Upper lobe of left lung (tissue), 6 donors: ENCODE results near the gene PDCD7. TPM values are rescaled to one million over a fixed set of nuclear protein-coding genes. Genes with fewer than 3 reads are reported as not detected.

ENCODE experiments used
- ATAC-seq, 2 donors: fragments of 200-7000 bp; cut with Tn5 transposase; one replicate each; pipeline ENCODE4 v1.9.1; 2022; ENCODE audit warnings: mild to moderate bottlenecking in 2 of 2, moderate library complexity in 2 of 2; ENCODE audit not compliant: low FRiP score in 2 of 2
- DNase-seq, 2 donors: peaks; one replicate each; pipeline ENCODE4 v3.0.0-alpha.2; 2019 to 2020
- H3K27ac ChIP-seq, 4 donors: fragments of 200-600 bp; sonication (generic); one replicate each; pipeline ENCODE4 v1.5.1; 2016 to 2019
- H3K27me3 ChIP-seq, 4 donors: fragments of 200-600 bp; sonication (generic); one replicate each; pipeline ENCODE4 v1.5.1; 2017 to 2019
- H3K36me3 ChIP-seq, 4 donors: fragments of 200-600 bp; sonication (generic); one replicate each; pipeline ENCODE4 v1.5.1; 2016 to 2019
- H3K4me1 ChIP-seq, 4 donors: fragments of 200-600 bp; sonication (generic); one replicate each; pipeline ENCODE4 v1.5.1; 2018 to 2019
- H3K4me3 ChIP-seq, 4 donors: fragments of 200-600 bp; sonication (generic); one replicate each; pipeline ENCODE4 v1.5.1; 2017 to 2019; ENCODE audit warnings: mild to moderate bottlenecking in 2 of 4, moderate library complexity in 1 of 4
- H3K9me3 ChIP-seq, 4 donors: fragments of 200-600 bp; sonication (generic); one replicate each; pipeline ENCODE4 v1.5.1; 2018 to 2019
- CTCF ChIP-seq, 6 experiments: fragments of 450-650 bp in 4 of 6; fragments of 200-600 bp in 2 of 6; sonication (generic) in 2 of 6; IDR thresholded peaks; one replicate each; pipeline ENCODE4 v1.5.1; 2016 to 2019; ENCODE audit warnings: antibody characterized with exemption in 6 of 6
- EP300 ChIP-seq, 4 donors: sonication (generic); formaldehyde crosslinking; IDR thresholded peaks; one replicate each; pipeline ENCODE4 v1.5.1; 2017; ENCODE audit warnings: antibody characterized with exemption in 4 of 4, control low read depth in 2 of 4
- POLR2A ChIP-seq, 4 donors: fragments of 450-650 bp; IDR thresholded peaks; one replicate each; pipeline ENCODE4 v1.5.1; 2016 to 2017; ENCODE audit warnings: antibody characterized with exemption in 4 of 4, mild to moderate bottlenecking in 2 of 4
- POLR2AphosphoS5 ChIP-seq, 2 donors: sonication (generic); formaldehyde crosslinking; IDR thresholded peaks; one replicate each; pipeline ENCODE4 v1.5.1; 2017; ENCODE audit warnings: antibody characterized with exemption in 2 of 2
- WGBS, 2 donors: methylation state at CpG; one replicate each; pipeline ENCODE4 v1.1.5; 2017 to 2018; 5-methylcytosine and 5-hydroxymethylcytosine counted together
- total RNA-seq, 6 donors: library from RNA; depleted of rRNA in 4 of 6; stranded (reverse); fragments of >200 nt in 4 of 6; gene quantifications; one replicate each; pipeline versions ENCODE4 v1.1.0 to v1.2.1, GENCODE V29; 2016 to 2021
- donor health status: DM: no; HTN: no; CAD: no; lungs with moderate emphysema.
- donor health status: DM: no; HTN: yes; CAD: no; lungs with severe emphysema.

PDCD7 gene
- total RNA-seq, 6 donors from 2014 or later, result 14.9 to 38.8 (median 20.0) TPM

GRCh38 chr15:65083262-65083701 lies 50.3 kb downstream of the PDCD7 start:
- DNase-seq (no peak), ATAC-seq (no peak)
- Histone ChIP-seq H3K27ac (peak overlapping the region in 3 of 4 donors; percentile 21 to 87 (median 27)), H3K36me3 (no peaks in the 10 kb centered on the region), H3K27me3 (no peaks in the 10 kb centered on the region), H3K4me1 (peaks cover 52 to 66% (median 57%) of the 10 kb centered on the region in 4 donors), H3K4me3 (no peak overlapping the region), H3K9me3 (no peaks in the 10 kb centered on the region)
- 31 to 40% methylated on average over 7 of the region's 7 CpGs for WGBS, 2 donors
- peak in 3 of 6 experiments; percentile 16 to 25 (median 24) for TF ChIP-seq CTCF (IDR thresholded peaks at IDR 0.05)
- no peak for TF ChIP-seq EP300 (IDR thresholded peaks at IDR 0.05)
- no peak for TF ChIP-seq POLR2A (IDR thresholded peaks at IDR 0.05)
- peak in 1 of 2 donors; percentile 24 for TF ChIP-seq POLR2AphosphoS5 (IDR thresholded peaks at IDR 0.05)

GRCh38 chr15:65082303-65082953 lies 51.2 kb downstream of the PDCD7 start:
- Histone ChIP-seq H3K27me3 (peaks cover 0 to 5% (median under 1%) of the 10 kb centered on the region in 4 donors), H3K27ac (peak overlapping the region; percentile 17 to 69 (median 62)), H3K36me3 (no peaks in the 10 kb centered on the region), H3K4me1 (peaks cover 47 to 62% (median 55%) of the 10 kb centered on the region in 4 donors), H3K9me3 (no peaks in the 10 kb centered on the region), H3K4me3 (no peak overlapping the region)
- ATAC-seq, result no peak
- peak in 1 of 2 donors; percentile 58 for DNase-seq
- 6 to 11% methylated on average over 7 of the region's 7 CpGs for WGBS, 2 donors
- no peak for TF ChIP-seq EP300 (IDR thresholded peaks at IDR 0.05)
- TF ChIP-seq POLR2A (IDR thresholded peaks at IDR 0.05), result peak in 1 of 4 donors; percentile 22
- no peak for TF ChIP-seq POLR2AphosphoS5 (IDR thresholded peaks at IDR 0.05)

- Histone ChIP-seq H3K27ac (peak overlapping the region; percentile 17 to 69 (median 62)), H3K4me1 (peaks cover 40 to 55% (median 48%) of the 10 kb centered on the region in 4 donors), H3K27me3 (peaks cover 0 to 12% (median 2%) of the 10 kb centered on the region in 4 donors), H3K36me3 (no peaks in the 10 kb centered on the region), H3K9me3 (no peaks in the 10 kb centered on the region), H3K4me3 (no peak overlapping the region)
- TF ChIP-seq POLR2AphosphoS5 (IDR thresholded peaks at IDR 0.05), result no peak
- TF ChIP-seq CTCF (IDR thresholded peaks at IDR 0.05), result no peak
- TF ChIP-seq POLR2A (IDR thresholded peaks at IDR 0.05), result no peak
- no peak for TF ChIP-seq EP300 (IDR thresholded peaks at IDR 0.05)
- ATAC-seq, result no peak
- WGBS, 2 donors, result 64 to 68% methylated on average over 3 to 5 of the region's 5 CpGs
- DNase-seq, result no peak
These were observed 51.9 kb downstream of the PDCD7 start for GRCh38 chr15:65081758-65082157.

- Histone ChIP-seq H3K4me1 (peaks cover 37 to 50% (median 45%) of the 10 kb centered on the region in 4 donors), H3K9me3 (no peaks in the 10 kb centered on the region), H3K4me3 (no peak overlapping the region), H3K36me3 (no peaks in the 10 kb centered on the region), H3K27me3 (peaks cover 0 to 16% (median 2%) of the 10 kb centered on the region in 4 donors), H3K27ac (peak overlapping the region; percentile 17 to 69 (median 62))
- no peak for ATAC-seq
- 50 to 53% methylated on average over 6 of the region's 6 CpGs for WGBS, 2 donors
- TF ChIP-seq POLR2A (IDR thresholded peaks at IDR 0.05) (peak in 1 of 4 donors; percentile 7), POLR2AphosphoS5 (IDR thresholded peaks at IDR 0.05) (no peak)
- DNase-seq, result peak in 1 of 2 donors; percentile 38
These were observed 52.3 kb downstream of the PDCD7 start for GRCh38 chr15:65081270-65081669.

- DNase-seq, result peak in 1 of 2 donors; percentile 32
- ATAC-seq, result no peak
These were observed 54.0 kb downstream of the PDCD7 start for GRCh38 chr15:65079580-65079979.

More at GRCh38 chr15:65079580-65079979, 54.0 kb downstream of the PDCD7 start:
- no peak overlapping the region for H3K27ac ChIP-seq
- H3K4me3 ChIP-seq, result no peak overlapping the region
- TF ChIP-seq EP300 (IDR thresholded peaks at IDR 0.05), result no peak
- no peak for TF ChIP-seq POLR2A (IDR thresholded peaks at IDR 0.05)
- no peak for TF ChIP-seq POLR2AphosphoS5 (IDR thresholded peaks at IDR 0.05)
- no peak for TF ChIP-seq CTCF (IDR thresholded peaks at IDR 0.05)
- peaks cover 0 to 16% (median 2%) of the 10 kb centered on the region in 4 donors for H3K27me3 ChIP-seq
- peaks cover 21 to 35% (median 29%) of the 10 kb centered on the region in 4 donors for H3K4me1 ChIP-seq
- H3K9me3 ChIP-seq, result no peaks in the 10 kb centered on the region
- no peaks in the 10 kb centered on the region for H3K36me3 ChIP-seq
- 91 to 92% methylated on average over 1 to 5 of the region's 5 CpGs for WGBS, 2 donors
